MM.1S (cell line): ENCODE data around the gene GNAT2.

Experiments used
- EZH2 ChIP-seq: fragments of 300-600 bp; sonication (generic); optimal IDR thresholded peaks from 2 replicates; pipeline ENCODE3; 2017; ENCODE audit warnings: low read depth, mild to moderate bottlenecking, antibody characterized with exemption, low read length, mixed read lengths
- EZH2phosphoT487 ChIP-seq: fragments of 300-600 bp; sonication (generic); IDR thresholded peaks from 2 replicates; pipeline ENCODE4 v1.6.1; 2018; ENCODE audit warnings: antibody characterized with exemption, low read length
- TF ChIP-seq, protein P1 (sequence below): fragments of 300-600 bp; sonication (generic); IDR thresholded peaks from 2 replicates; pipeline ENCODE4 v1.5.1; 2016; ENCODE audit warnings: antibody characterized with exemption, low read length, mixed read lengths

DNA sequence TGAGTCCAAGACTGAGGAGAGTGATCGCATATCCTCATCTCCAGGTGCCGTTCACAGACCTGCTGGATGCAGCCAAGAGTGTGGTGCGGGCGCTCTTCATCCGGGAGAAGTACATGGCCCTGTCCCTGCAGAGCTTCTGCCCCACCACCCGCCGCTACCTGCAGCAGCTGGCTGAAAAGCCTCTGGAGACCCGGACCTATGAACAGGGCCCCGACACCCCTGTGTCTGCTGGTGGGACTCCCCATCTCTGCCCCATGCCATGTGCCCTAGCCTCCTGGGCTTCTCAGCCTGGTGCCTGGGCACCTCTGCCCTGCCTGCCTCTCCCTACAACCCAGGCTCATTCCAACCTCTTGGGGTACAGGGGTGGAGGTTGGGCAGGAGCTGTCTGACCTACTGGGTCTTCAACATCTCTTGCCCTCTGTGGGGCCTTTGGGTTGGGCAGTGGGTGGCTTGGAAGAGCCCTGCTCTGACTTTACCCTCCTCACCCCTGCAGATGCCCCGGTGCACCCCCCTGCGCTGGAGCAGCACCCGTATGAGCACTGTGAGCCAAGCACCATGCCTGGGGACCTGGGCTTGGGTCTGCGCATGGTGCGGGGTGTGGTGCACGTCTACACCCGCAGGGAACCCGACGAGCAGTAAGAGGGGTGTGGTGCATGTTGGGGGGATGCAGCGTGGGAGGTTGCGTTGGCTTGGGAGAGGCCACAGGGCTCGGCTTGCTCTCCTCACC lies 7.4 kb upstream of the GNAT2 start:
- TF ChIP-seq, protein P1, sequence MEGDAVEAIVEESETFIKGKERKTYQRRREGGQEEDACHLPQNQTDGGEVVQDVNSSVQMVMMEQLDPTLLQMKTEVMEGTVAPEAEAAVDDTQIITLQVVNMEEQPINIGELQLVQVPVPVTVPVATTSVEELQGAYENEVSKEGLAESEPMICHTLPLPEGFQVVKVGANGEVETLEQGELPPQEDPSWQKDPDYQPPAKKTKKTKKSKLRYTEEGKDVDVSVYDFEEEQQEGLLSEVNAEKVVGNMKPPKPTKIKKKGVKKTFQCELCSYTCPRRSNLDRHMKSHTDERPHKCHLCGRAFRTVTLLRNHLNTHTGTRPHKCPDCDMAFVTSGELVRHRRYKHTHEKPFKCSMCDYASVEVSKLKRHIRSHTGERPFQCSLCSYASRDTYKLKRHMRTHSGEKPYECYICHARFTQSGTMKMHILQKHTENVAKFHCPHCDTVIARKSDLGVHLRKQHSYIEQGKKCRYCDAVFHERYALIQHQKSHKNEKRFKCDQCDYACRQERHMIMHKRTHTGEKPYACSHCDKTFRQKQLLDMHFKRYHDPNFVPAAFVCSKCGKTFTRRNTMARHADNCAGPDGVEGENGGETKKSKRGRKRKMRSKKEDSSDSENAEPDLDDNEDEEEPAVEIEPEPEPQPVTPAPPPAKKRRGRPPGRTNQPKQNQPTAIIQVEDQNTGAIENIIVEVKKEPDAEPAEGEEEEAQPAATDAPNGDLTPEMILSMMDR = no peak
- TF ChIP-seq EZH2 (no peak), EZH2phosphoT487 (no peak)
